Smooth muscle cell (in vitro differentiated cells): Measurements from ENCODE around the gene IL17REL. TPM values are rescaled to one million over a fixed set of nuclear protein-coding genes. Genes with fewer than 3 reads are reported as not detected.

ENCODE experiments used
- DNase-seq: peaks from one replicate; lab custom pipeline; 2025; ENCODE audit not compliant: unreplicated experiment; lab: John Stamatoyannopoulos, UW
- H2AFZ ChIP-seq: fragments of 200-600 bp; sonication (generic); 2 replicates; pipeline ENCODE4 v1.6.0; 2016; ENCODE audit warnings: antibody characterized with exemption, low read depth, mild to moderate bottlenecking
- H3F3A ChIP-seq: fragments of 200-600 bp; sonication (generic); 2 replicates; pipeline ENCODE4 v1.6.0; 2017; ENCODE audit warnings: antibody characterized with exemption, low read depth
- H3K27ac ChIP-seq: fragments of 200-600 bp; sonication (generic); 2 replicates; pipeline ENCODE4 v1.5.1; 2016; ENCODE audit warnings: low read depth, mild to moderate bottlenecking
- H3K27me3 ChIP-seq: fragments of 200-600 bp; sonication (generic); 2 replicates; pipeline ENCODE4 v1.6.1; 2016; ENCODE audit warnings: low read depth, mild to moderate bottlenecking
- H3K36me3 ChIP-seq: fragments of 200-600 bp; sonication (generic); 2 replicates; pipeline ENCODE4 v1.5.1; 2016; ENCODE audit warnings: low read depth
- H3K4me1 ChIP-seq: fragments of 200-600 bp; sonication (generic); 2 replicates; pipeline ENCODE4 v1.5.1; 2016; ENCODE audit warnings: low read depth
- H3K4me2 ChIP-seq: fragments of 200-600 bp; sonication (generic); 2 replicates; pipeline ENCODE4 v1.6.0; 2016; ENCODE audit warnings: mild to moderate bottlenecking
- H3K4me3 ChIP-seq: fragments of 200-600 bp; sonication (generic); 2 replicates; pipeline ENCODE4 v1.5.1; 2016; ENCODE audit warnings: mild to moderate bottlenecking
- H3K79me2 ChIP-seq: fragments of 200-600 bp; sonication (generic); 2 replicates; pipeline ENCODE4 v1.6.0; 2016; ENCODE audit warnings: low read depth, mild to moderate bottlenecking
- H3K9ac ChIP-seq: fragments of 200-600 bp; sonication (generic); 2 replicates; pipeline ENCODE4 v1.6.0; 2016; ENCODE audit warnings: low read depth
- H3K9me3 ChIP-seq: fragments of 200-600 bp; sonication (generic); replicated peaks from 2 replicates; pipeline ENCODE4 v1.5.1; 2016; ENCODE audit warnings: low read depth
- H4K20me1 ChIP-seq: fragments of 200-600 bp; sonication (generic); 2 replicates; pipeline ENCODE4 v1.6.0; 2016; ENCODE audit warnings: low read depth
- WGBS: methylation state at CpG from one replicate; pipeline ENCODE4 v1.1.7; 2016; ENCODE audit warnings: low lambda C conversion rate; 5-methylcytosine and 5-hydroxymethylcytosine counted together
- polyA plus RNA-seq: library from polyadenylated mRNA; unstranded; fragments of >200 nt; fragmentation: Nextera tagmentation; extraction: Ambion mirVana; gene quantifications from 2 replicates; pipeline ENCODE4 v1.2.1, GENCODE V29; 2016
- total RNA-seq: library from RNA; depleted of rRNA; stranded (reverse); fragments of >200 nt; gene quantifications from 2 replicates; pipeline ENCODE4 v1.2.3, GENCODE V29; 2014
- TF ChIP-seq, protein P1 (sequence below): fragments of 200-600 bp; sonication (generic); IDR thresholded peaks from 2 replicates; pipeline ENCODE4 v1.5.1; 2017; ENCODE audit warnings: borderline replicate concordance, mild to moderate bottlenecking, antibody characterized with exemption; ENCODE audit not compliant: insufficient read depth, poor library complexity, severe bottlenecking

Gene IL17REL
- total and polyA plus RNA-seq, 2 experiments from 2014 or later, result 0.04 TPM; not detected in 1

GRCh38 chr22:50046019-50046415 is 33.5 kb upstream of the IL17REL start:
- H3K27me3 ChIP-seq, result no peaks in the 10 kb centered on the region
- 90% methylated on average over 19 of the region's 19 CpGs for WGBS

GRCh38 chr22:50045211-50046018 is 32.9 kb upstream of the IL17REL start:
- 90% methylated on average over 35 of the region's 35 CpGs for WGBS
- H3K4me2 ChIP-seq, result no peak overlapping the region
- no peaks in the 10 kb centered on the region for H3K27me3 ChIP-seq
- no peak for DNase-seq
- no peak overlapping the region for H3K4me3 ChIP-seq
- TF ChIP-seq, protein P1, sequence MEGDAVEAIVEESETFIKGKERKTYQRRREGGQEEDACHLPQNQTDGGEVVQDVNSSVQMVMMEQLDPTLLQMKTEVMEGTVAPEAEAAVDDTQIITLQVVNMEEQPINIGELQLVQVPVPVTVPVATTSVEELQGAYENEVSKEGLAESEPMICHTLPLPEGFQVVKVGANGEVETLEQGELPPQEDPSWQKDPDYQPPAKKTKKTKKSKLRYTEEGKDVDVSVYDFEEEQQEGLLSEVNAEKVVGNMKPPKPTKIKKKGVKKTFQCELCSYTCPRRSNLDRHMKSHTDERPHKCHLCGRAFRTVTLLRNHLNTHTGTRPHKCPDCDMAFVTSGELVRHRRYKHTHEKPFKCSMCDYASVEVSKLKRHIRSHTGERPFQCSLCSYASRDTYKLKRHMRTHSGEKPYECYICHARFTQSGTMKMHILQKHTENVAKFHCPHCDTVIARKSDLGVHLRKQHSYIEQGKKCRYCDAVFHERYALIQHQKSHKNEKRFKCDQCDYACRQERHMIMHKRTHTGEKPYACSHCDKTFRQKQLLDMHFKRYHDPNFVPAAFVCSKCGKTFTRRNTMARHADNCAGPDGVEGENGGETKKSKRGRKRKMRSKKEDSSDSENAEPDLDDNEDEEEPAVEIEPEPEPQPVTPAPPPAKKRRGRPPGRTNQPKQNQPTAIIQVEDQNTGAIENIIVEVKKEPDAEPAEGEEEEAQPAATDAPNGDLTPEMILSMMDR, result no peak
- H3K27ac ChIP-seq, result no peak overlapping the region
- no peaks in the 10 kb centered on the region for H3K4me1 ChIP-seq
- no peaks in the 10 kb centered on the region for H4K20me1 ChIP-seq
- no peaks in the 10 kb centered on the region for H3K9me3 ChIP-seq
- no peak overlapping the region for H3K9ac ChIP-seq
- no peaks in the 10 kb centered on the region for H3F3A ChIP-seq
- no peaks in the 10 kb centered on the region for H3K36me3 ChIP-seq
- H3K79me2 ChIP-seq, result no peaks in the 10 kb centered on the region
- no peak overlapping the region for H2AFZ ChIP-seq

More at GRCh38 chr22:50046019-50046415, 33.5 kb upstream of the IL17REL start:
- TF ChIP-seq, protein P1, result no peak
- H3K9me3 ChIP-seq, result no peaks in the 10 kb centered on the region
- H3K4me1 ChIP-seq, result no peaks in the 10 kb centered on the region
- no peak overlapping the region for H2AFZ ChIP-seq
- no peaks in the 10 kb centered on the region for H3K79me2 ChIP-seq
- H3K4me2 ChIP-seq, result no peak overlapping the region
- H3K4me3 ChIP-seq, result no peak overlapping the region
- DNase-seq, result no peak
- no peak overlapping the region for H3K27ac ChIP-seq
- H3K36me3 ChIP-seq, result no peaks in the 10 kb centered on the region
- no peak overlapping the region for H3K9ac ChIP-seq
- H3F3A ChIP-seq, result no peaks in the 10 kb centered on the region
- H4K20me1 ChIP-seq, result no peaks in the 10 kb centered on the region

DNA sequence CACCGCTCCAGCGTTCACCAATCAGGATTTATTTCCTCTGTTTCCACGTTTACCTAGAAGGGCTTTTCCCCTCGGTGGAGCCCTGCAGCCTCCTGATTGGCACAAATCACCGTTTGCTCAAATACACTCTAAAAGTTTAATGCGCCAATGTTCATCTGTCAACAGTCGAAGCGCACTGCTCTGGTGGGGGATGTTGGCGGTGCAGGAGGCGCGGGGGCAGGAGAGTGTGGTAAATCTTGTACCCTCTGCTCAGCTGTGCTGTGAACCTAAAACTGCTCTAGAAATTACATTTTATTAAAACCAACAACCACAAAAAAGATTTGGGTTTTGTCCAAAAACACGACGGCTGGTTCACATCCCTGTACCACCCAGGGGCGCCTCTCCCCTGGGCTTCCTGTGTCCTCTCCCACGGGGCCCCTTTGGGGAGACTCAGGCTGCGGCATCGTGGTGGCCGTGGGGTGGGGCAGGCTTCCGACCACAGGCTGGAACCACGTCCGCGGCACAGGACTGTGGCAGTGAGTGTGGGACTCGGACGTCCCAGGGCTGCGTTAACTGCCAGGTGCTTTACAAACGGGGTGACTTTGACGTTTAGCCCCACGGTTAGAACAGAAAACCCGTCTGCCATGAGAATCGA is 32.0 kb upstream of the IL17REL start:
- Histone ChIP-seq H3K4me2 (no peak overlapping the region), H3K9me3 (no peaks in the 10 kb centered on the region), H3F3A (no peaks in the 10 kb centered on the region), H3K4me1 (no peaks in the 10 kb centered on the region), H3K4me3 (no peak overlapping the region), H2AFZ (no peak overlapping the region), H3K27me3 (no peaks in the 10 kb centered on the region), H3K27ac (no peak overlapping the region), H4K20me1 (no peaks in the 10 kb centered on the region), H3K9ac (no peak overlapping the region), H3K79me2 (no peaks in the 10 kb centered on the region), H3K36me3 (no peaks in the 10 kb centered on the region)
- no peak for DNase-seq
- WGBS, result 90% methylated on average over 30 of the region's 30 CpGs
- TF ChIP-seq, protein P1, result no peak
